T-cell (primary cell): ENCODE measurements around the gene OTOG. TPM values are rescaled to one million over a fixed set of nuclear protein-coding genes. Genes with fewer than 3 reads are reported as not detected.

Experiments
- ATAC-seq, 4 experiments: fragments of 200-7000 bp in 3 of 4; fragments of 150-1000 bp in 1 of 4; cut with Tn5 transposase; replicated peaks in 1 of 4; 1 replicate in 3 of 4; 2 replicates in 1 of 4; pipeline ENCODE4 v1.10.0; 2021; ENCODE audit warnings: moderate library complexity in 3 of 4, mild to moderate bottlenecking in 2 of 4, moderate number of reproducible peaks in 1 of 4
- CTCF ChIA-PET, 2 donors: fragments of 300-600 bp; sonication (Branson Sonifier 250); formaldehyde crosslinking; loops; one replicate each; lab custom pipeline; 2022; ENCODE audit warnings: antibody characterized with exemption in 2 of 2; lab: Charles Lee
- POLR2A ChIA-PET, 2 donors: fragments of 300-600 bp; sonication (Branson Sonifier 250); formaldehyde crosslinking; loops; one replicate each; lab custom pipeline; 2022; ENCODE audit warnings: antibody characterized with exemption in 2 of 2; lab: Charles Lee
- DNase-seq, 35 experiments: peaks; one replicate each; pipeline versions ENCODE4 v3.0.0 to v3.0.0-alpha.2; 2013 to 2023
- H3K27ac ChIP-seq: one replicate; pipeline ENCODE4 v1.5.1; 2013; ENCODE audit warnings: low read length
- H3K27me3 ChIP-seq, 2 experiments: replicated peaks in 1 of 2; 1 replicate in 1 of 2; 2 replicates in 1 of 2; pipeline versions ENCODE4 v1.6.1 to v1.7.0; 2013; ENCODE audit warnings: low read length in 1 of 2, mixed read lengths in 1 of 2; ENCODE audit not compliant: control insufficient read depth in 2 of 2, insufficient read depth in 2 of 2; ENCODE audit errors: extremely low read depth in 1 of 2
- H3K36me3 ChIP-seq, 2 donors: 1 replicate in 1 of 2; 2 replicates in 1 of 2; pipeline versions ENCODE4 v1.6.1 to v1.7.0; 2013; ENCODE audit warnings: low read length in 1 of 2; ENCODE audit not compliant: control insufficient read depth in 2 of 2, insufficient read depth in 1 of 2; ENCODE audit errors: extremely low read depth in 1 of 2
- H3K4me1 ChIP-seq, 2 experiments: 1 replicate in 1 of 2; 2 replicates in 1 of 2; pipeline versions ENCODE4 v1.6.1 to v1.7.0; 2013; ENCODE audit warnings: low read length in 2 of 2, mixed read lengths in 1 of 2; ENCODE audit not compliant: insufficient read depth in 2 of 2, control insufficient read depth in 1 of 2; ENCODE audit errors: extremely low read depth in 1 of 2
- H3K4me3 ChIP-seq, 2 donors: 1 replicate in 1 of 2; 2 replicates in 1 of 2; pipeline versions ENCODE4 v1.5.1 to v1.7.0; 2013; ENCODE audit warnings: mild to moderate bottlenecking in 2 of 2, low read length in 1 of 2, moderate library complexity in 1 of 2; ENCODE audit not compliant: control insufficient read depth in 1 of 2; ENCODE audit errors: extremely low read depth in 1 of 2
- H3K9me3 ChIP-seq: 2 replicates; pipeline ENCODE4 v1.7.0; 2013
- H3K27ac Mint-ChIP-seq, 2 donors: one replicate each; pipeline ENCODE4 v1.8.0; 2020 to 2021; ENCODE audit warnings: mild to moderate bottlenecking in 2 of 2, mixed read lengths in 2 of 2
- H3K27me3 Mint-ChIP-seq, 2 donors: one replicate each; pipeline ENCODE4 v1.8.0; 2021 to 2022; ENCODE audit warnings: mixed read lengths in 2 of 2
- H3K36me3 Mint-ChIP-seq: one replicate; pipeline ENCODE4 v1.8.0; 2021; ENCODE audit warnings: mixed read lengths
- H3K4me1 Mint-ChIP-seq, 3 donors: one replicate each; pipeline ENCODE4 v1.8.0; 2020 to 2022; ENCODE audit warnings: mixed read lengths in 3 of 3, mild to moderate bottlenecking in 1 of 3
- H3K4me3 Mint-ChIP-seq, 3 donors: one replicate each; pipeline ENCODE4 v1.8.0; 2020 to 2022; ENCODE audit warnings: mild to moderate bottlenecking in 3 of 3, mixed read lengths in 3 of 3, moderate library complexity in 3 of 3
- H3K9me3 Mint-ChIP-seq, 3 donors: one replicate each; pipeline ENCODE4 v1.8.0; 2020 to 2022; ENCODE audit warnings: mixed read lengths in 3 of 3
- WGBS: methylation state at CpG from one replicate; pipeline ENCODE4 v1.1.5; 2013; ENCODE audit warnings: missing lambda C conversion rate; ENCODE audit not compliant: insufficient coverage; 5-methylcytosine and 5-hydroxymethylcytosine counted together
- total RNA-seq, 35 experiments: library from RNA in 6 of 35; stranded (reverse) in 6 of 35; fragments of 120-200 nt in 1 of 35; gene quantifications; one replicate each; pipeline versions ENCODE4 v1.2.1 to v1.2.4 and lab custom pipeline; 2013 to 2026

The OTOG gene
- total RNA-seq, 5 donors from 2014 or later (not counting 1 experiment from before 2014, with no cell fraction given) = not detected

- Histone ChIP-seq H3K27me3 (peaks cover 0 to 35% of the 10 kb centered on the region in 2 experiments), H3K27ac (no peak overlapping the region), H3K4me1 (no peaks in the 10 kb centered on the region), H3K4me3 (no peak overlapping the region), H3K36me3 (no peaks in the 10 kb centered on the region), H3K9me3 (no peaks in the 10 kb centered on the region)
- DNase-seq = no peak
- Mint-ChIP-seq H3K4me1 (no peaks in the 10 kb centered on the region), H3K27ac (no peak overlapping the region), H3K27me3 (peaks cover 4 to 8% of the 10 kb centered on the region in 2 donors), H3K36me3 (no peaks in the 10 kb centered on the region), H3K4me3 (no peak overlapping the region), H3K9me3 (no peaks in the 10 kb centered on the region)
- ChIA-PET POLR2A (no interaction called here), CTCF (no interaction called here)
- no peak for ATAC-seq
- WGBS = 50% methylated on average over 3 of the region's 9 CpGs
Observed at GRCh38 chr11:17638311-17638710, 91.3 kb downstream of the OTOG start.

- POLR2A ChIA-PET = no interaction called here
- 89% methylated on average over 3 of the region's 4 CpGs for WGBS
- no peaks in the 10 kb centered on the region for H3K36me3 ChIP-seq
- DNase-seq = no peak
- no peak overlapping the region for H3K27ac ChIP-seq
- CTCF ChIA-PET = no interaction called here
- Mint-ChIP-seq H3K4me1 (no peaks in the 10 kb centered on the region), H3K9me3 (no peaks in the 10 kb centered on the region), H3K27ac (no peak overlapping the region), H3K36me3 (no peaks in the 10 kb centered on the region), H3K4me3 (no peak overlapping the region), H3K27me3 (peaks cover 4 to 8% of the 10 kb centered on the region in 2 donors)
- H3K9me3 ChIP-seq = no peaks in the 10 kb centered on the region
- ATAC-seq = no peak
- H3K27me3 ChIP-seq = peaks cover 0 to 32% of the 10 kb centered on the region in 2 experiments
- no peak overlapping the region for H3K4me3 ChIP-seq
- H3K4me1 ChIP-seq = no peaks in the 10 kb centered on the region
Observed at GRCh38 chr11:17639091-17639490, 92.0 kb downstream of the OTOG start.

GRCh38 chr11:17639781-17640180, 92.7 kb downstream of the OTOG start:
- ATAC-seq (no peak), DNase-seq (no peak)
- Mint-ChIP-seq H3K27ac (no peak overlapping the region), H3K27me3 (peaks cover 0 to 8% of the 10 kb centered on the region in 2 donors), H3K4me1 (no peaks in the 10 kb centered on the region), H3K4me3 (no peak overlapping the region), H3K36me3 (no peaks in the 10 kb centered on the region), H3K9me3 (no peaks in the 10 kb centered on the region)
- Histone ChIP-seq H3K36me3 (no peaks in the 10 kb centered on the region), H3K27me3 (peaks cover 0 to 30% of the 10 kb centered on the region in 2 experiments), H3K9me3 (no peaks in the 10 kb centered on the region), H3K4me3 (no peak overlapping the region), H3K27ac (no peak overlapping the region), H3K4me1 (no peaks in the 10 kb centered on the region)
- WGBS = 85% methylated on average over 1 of the region's 2 CpGs
- ChIA-PET CTCF (no interaction called here), POLR2A (no interaction called here)

GRCh38 chr11:17640493-17641164, 93.6 kb downstream of the OTOG start:
- Mint-ChIP-seq H3K36me3 (no peaks in the 10 kb centered on the region), H3K27ac (no peak overlapping the region), H3K9me3 (no peaks in the 10 kb centered on the region)

GRCh38 chr11:17641792-17642350, 94.8 kb downstream of the OTOG start:
- peaks cover 0 to 8% of the 10 kb centered on the region in 2 donors for H3K27me3 Mint-ChIP-seq
- 87% methylated on average over 15 of the region's 17 CpGs for whole genome bisulfite sequencing
- CTCF ChIA-PET = no interaction called here

More at GRCh38 chr11:17640493-17641164, 93.6 kb downstream of the OTOG start:
- ChIA-PET POLR2A (no interaction called here), CTCF (no interaction called here)
- H3K27me3 ChIP-seq = peaks cover 0 to 32% of the 10 kb centered on the region in 2 experiments
- H3K9me3 ChIP-seq = no peaks in the 10 kb centered on the region
- Mint-ChIP-seq H3K4me3 (no peak overlapping the region), H3K27me3 (peaks cover 0 to 8% of the 10 kb centered on the region in 2 donors), H3K4me1 (no peaks in the 10 kb centered on the region)
- H3K27ac ChIP-seq = no peak overlapping the region
- no peak overlapping the region for H3K4me3 ChIP-seq
- DNase-seq = no peak
- WGBS = 64% methylated on average over 6 of the region's 19 CpGs
- no peak for ATAC-seq
- no peaks in the 10 kb centered on the region for H3K4me1 ChIP-seq
- no peaks in the 10 kb centered on the region for H3K36me3 ChIP-seq

GRCh38 chr11:17642370-17642769, 95.3 kb downstream of the OTOG start:
- H3K4me1 ChIP-seq = no peaks in the 10 kb centered on the region
- ATAC-seq (no peak), DNase-seq (no peak)
- CTCF ChIA-PET = no interaction called here
- no peaks in the 10 kb centered on the region for H3K36me3 ChIP-seq
- peaks cover 0 to 41% of the 10 kb centered on the region in 2 experiments for H3K27me3 ChIP-seq
- Mint-ChIP-seq H3K9me3 (peaks cover 0 to 3% (median 0%) of the 10 kb centered on the region in 3 donors), H3K27ac (no peak overlapping the region), H3K4me3 (no peak overlapping the region), H3K36me3 (no peaks in the 10 kb centered on the region), H3K4me1 (no peaks in the 10 kb centered on the region), H3K27me3 (peaks cover 4 to 13% of the 10 kb centered on the region in 2 donors)
- H3K4me3 ChIP-seq = no peak overlapping the region
- POLR2A ChIA-PET = no interaction called here
- H3K27ac ChIP-seq = no peak overlapping the region
- WGBS = no CpG with 5 or more reads among the region's 4 CpGs
- no peaks in the 10 kb centered on the region for H3K9me3 ChIP-seq

More at GRCh38 chr11:17641792-17642350, 94.8 kb downstream of the OTOG start:
- no peaks in the 10 kb centered on the region for H3K9me3 ChIP-seq
- H3K4me1 ChIP-seq = no peaks in the 10 kb centered on the region
- no peaks in the 10 kb centered on the region for H3K4me1 Mint-ChIP-seq
- no peak overlapping the region for H3K27ac ChIP-seq
- POLR2A ChIA-PET = no interaction called here
- no peak overlapping the region for H3K4me3 Mint-ChIP-seq
- peaks cover 0 to 36% of the 10 kb centered on the region in 2 experiments for H3K27me3 ChIP-seq
- no peaks in the 10 kb centered on the region for H3K9me3 Mint-ChIP-seq
- H3K36me3 ChIP-seq = no peaks in the 10 kb centered on the region
- H3K27ac Mint-ChIP-seq = no peak overlapping the region
- no peaks in the 10 kb centered on the region for H3K36me3 Mint-ChIP-seq
- DNase-seq (no peak), ATAC-seq (no peak)
- no peak overlapping the region for H3K4me3 ChIP-seq
